HG02798 (cell line): ENCODE data around the gene AGPAT3.

Experiments
- ATAC-seq: cut with Tn5 transposase; IDR thresholded peaks from one replicate; pipeline ENCODE4 v1.9.1; 2021; ENCODE audit warnings: mild to moderate bottlenecking; ENCODE audit not compliant: unreplicated experiment, poor library complexity

Gene AGPAT3

DNA sequence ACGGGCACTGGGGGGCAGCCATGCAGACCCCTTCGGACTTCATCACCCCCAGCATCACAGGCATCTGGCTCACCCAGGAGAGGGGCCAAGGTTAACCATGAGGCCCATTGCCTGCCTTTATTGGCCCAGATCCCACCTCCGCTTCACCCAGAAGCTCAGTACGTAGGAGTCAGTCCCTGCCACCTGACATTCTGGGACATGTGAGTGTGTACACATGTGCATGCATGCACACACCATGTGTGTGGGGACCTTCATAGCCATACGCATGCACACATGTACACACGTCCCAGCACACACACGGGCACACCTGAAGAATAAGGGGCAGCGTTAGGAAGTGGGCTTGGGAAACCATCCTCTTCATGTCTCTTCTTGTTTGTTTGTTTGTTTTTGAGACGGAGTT, 123.0 kb downstream of the AGPAT3 start:
- no peak for ATAC-seq

DNA sequence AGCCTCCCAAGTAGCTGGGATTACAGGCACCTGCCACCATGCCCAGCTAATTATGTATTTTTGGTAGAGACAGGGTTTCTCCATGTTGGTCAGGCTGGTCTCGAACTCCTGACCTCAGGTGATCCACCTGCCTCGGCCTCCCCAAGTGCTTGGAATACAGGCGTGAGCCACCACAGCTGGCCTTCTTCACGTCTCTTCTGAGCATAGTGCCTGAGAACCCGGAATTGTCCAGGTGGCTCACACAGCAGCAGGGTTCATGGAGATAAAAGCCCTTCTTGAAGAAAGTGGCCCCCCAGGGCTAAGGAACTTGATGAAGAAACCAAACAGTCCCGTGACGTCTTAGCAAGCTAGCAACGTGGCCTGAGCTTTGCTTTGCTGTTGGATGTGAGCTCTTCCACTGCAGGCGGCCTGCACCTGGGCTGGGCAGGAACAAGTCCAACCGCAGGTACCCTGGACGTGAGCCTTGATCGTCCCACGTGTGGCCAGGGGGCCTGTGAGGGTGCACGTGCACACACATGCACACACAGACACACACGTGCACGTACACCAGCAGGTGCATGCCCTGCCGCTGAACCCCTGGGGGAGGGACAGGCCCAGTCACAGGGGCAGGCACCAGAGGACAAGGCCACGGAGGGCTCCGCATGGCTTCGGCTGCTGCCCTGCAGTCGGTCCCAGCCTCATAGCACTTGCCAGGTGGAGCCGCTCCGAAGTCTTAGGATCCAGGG, 123.6 kb downstream of the AGPAT3 start:
- ATAC-seq = no peak

- ATAC-seq = no peak
These were observed 124.4 kb downstream of the AGPAT3 start for GRCh38 chr21:43989401-43989800.

DNA sequence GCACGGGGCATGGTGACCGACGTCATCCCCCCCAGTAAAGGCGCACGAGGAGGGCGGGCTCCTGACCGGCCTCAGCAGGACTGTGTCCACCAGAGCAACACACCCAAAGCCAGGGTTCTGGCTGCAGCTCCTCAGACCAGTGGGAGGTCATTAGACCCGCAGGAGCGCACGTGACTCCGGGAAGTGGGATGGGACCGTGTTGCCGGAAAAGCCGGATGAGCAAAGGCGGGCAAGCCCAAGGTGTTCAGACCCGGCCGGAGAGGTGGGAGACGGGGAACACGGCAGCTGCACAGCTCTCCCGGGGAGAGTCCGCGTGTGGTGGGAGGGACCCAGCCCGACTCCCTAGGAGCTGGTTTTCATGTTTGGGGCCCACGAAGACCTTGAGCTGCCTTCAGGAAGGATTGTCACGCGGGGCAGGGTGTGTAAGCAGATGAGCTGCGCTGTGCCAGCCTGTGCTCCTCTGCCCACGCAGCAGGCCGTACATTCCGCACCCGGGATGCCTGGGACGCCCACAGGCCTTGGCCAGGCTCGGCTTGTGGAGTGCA, 126.5 kb downstream of the AGPAT3 start:
- ATAC-seq = no peak

GRCh38 chr21:43992121-43992520, 127.1 kb downstream of the AGPAT3 start:
- ATAC-seq = no peak

DNA sequence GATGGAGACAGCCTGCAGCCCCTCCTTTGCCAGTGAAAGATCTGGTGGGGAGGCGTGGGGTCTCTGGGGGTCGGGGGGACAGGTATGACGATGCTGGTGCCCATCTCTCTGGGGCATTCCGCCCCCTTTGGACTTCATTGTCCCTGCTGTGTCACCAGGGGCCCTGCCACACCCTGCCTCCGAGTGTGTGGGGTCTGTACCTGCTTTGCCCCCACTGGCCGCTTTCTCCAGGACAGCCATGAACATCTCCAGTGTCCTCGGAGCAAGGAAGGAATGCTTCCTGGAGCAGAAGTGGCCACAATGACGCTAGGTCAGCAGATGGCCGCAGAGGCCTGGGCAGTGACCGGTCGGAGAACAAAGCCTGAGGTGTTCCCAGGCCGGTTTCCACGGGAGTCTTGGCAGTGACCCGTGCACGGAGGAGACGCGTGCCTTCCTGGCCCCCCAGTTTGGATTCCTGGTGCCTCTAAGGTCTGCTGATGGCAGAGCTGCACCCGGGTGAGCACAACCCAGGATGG, 128.5 kb downstream of the AGPAT3 start:
- ATAC-seq = no peak

DNA sequence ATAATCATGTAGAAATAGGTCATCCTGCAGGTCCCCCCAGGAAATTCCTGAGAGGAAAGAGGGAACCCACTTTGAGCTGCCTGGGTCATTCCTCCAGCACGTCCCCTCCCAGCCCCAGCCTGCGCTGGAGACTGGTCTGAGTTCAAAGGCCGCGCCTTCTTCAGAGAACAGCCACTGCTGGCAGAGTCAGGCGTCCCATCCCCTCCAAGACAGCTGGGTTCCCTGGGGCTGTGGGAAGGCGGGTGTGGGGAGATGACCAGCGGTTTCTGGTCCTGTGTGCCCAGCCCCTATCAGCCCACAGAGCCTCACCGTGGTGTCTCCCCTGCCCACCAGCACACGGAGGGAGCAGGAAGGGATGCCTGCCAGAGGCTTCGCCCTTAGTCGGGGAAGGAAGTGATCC, 129.1 kb downstream of the AGPAT3 start:
- no peak for ATAC-seq

DNA sequence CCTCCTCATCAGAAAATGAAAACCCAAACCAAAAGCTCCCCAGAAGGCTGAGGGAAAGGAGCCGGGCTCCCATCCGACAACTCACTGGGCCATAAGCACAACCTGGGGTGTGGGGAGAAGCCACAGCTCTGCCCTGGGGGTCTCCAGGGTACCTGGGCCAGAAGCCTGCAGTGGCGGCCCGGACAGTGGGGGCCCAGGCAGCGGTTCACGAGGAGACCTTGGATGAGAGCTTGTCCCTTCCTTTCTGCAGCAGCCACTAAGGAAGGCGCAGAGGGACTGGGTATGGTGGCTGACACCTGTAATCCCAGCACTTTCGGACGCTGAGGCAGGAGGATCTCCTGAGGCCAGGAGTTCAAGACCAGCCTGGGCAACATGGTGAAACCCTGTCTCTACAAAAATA, 129.6 kb downstream of the AGPAT3 start:
- ATAC-seq = no peak

DNA sequence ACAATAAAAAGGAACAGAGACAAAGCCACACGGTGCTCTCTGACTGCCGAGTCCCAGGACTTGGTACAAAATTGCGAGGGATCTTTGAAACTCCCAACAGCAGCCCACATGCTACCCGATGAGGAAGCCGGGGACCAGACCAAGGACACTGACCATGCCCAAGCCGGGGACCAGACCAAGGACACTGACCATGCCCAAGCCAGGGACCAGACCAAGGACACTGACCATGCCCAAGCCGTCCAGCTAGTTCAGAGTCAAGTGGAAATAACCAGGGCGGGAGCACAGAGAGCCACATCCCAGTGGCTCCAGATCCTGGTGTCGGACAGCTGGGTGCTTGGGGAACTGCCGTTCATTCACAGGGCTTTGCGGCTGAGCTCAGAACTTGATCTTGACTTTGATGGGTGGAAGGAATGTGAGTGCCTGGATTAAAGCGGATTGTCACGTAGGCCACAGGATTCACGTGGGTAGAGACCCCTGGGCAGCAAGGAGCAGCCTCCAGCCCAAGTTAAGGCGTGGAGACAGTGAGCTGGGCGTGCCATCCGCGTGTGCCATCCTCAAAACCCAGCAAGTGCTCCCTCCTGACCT, 130.6 kb downstream of the AGPAT3 start:
- no peak for ATAC-seq

DNA sequence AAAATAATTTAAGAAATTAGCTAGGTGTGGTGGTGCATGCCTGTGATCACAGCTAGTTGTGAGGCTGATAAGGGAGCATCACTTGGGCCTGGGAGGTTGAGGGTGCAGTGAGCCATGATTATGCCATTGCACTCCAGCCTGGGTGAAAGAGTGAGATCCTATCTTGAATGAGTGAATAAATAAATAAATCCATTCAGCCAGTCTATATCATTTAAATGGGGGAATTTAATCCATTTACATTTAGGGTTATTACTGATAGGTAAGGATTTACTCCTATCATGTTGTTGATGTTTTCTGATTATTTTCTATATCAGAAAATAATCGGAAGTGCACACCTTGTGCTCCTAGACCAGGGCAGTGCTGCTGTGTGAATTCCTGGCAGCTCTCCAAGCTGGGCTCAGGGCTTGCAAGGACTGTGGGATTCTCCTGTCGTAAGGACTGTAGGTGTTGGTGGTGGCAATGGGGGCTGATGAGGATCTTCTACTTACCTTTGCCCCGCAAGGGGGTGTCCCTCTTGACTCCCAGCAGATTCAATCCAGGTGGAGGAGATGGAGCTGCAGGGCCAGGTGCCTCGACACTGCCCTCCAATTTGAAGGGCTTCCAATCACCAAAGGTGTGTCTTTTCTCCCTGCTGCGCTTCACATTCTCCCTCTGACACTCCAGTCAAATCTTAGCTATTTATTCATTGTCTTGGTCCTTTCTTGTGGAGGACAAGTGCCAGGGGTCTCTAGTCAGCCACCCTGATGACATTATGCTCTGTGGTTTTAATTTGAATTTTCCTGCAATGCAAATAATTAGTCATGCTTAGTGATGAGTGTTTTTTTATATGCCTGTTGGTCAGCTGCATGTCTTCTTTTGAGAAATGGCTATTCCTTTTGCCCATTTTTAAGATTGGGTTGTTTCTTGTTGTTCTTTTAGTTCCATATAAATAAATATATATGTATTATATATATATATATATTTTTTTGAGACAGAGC, 133.0 kb downstream of the AGPAT3 start:
- ATAC-seq = no peak

- no peak for ATAC-seq
These were observed 135.3 kb downstream of the AGPAT3 start for GRCh38 chr21:44000360-44000759.

DNA sequence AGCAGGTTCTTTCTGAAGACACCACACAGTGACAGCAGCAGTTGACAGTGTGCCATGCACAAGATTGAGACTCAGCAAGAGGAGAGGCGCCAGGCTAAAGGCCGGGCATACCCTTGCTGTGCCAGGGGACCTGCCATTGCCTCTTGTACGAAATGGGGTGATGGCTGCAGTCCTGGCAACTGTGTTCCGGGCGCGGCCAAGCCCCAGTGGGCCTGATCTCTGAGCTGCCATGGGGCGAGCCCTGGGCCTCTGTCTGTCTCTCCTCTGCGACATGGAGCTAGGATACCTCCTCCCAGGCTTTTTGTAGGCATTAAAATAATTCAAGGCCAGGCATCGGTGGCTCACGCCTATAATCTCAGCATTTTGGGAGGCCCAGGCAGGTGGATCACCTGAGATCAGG, 137.5 kb downstream of the AGPAT3 start:
- no peak for ATAC-seq

DNA sequence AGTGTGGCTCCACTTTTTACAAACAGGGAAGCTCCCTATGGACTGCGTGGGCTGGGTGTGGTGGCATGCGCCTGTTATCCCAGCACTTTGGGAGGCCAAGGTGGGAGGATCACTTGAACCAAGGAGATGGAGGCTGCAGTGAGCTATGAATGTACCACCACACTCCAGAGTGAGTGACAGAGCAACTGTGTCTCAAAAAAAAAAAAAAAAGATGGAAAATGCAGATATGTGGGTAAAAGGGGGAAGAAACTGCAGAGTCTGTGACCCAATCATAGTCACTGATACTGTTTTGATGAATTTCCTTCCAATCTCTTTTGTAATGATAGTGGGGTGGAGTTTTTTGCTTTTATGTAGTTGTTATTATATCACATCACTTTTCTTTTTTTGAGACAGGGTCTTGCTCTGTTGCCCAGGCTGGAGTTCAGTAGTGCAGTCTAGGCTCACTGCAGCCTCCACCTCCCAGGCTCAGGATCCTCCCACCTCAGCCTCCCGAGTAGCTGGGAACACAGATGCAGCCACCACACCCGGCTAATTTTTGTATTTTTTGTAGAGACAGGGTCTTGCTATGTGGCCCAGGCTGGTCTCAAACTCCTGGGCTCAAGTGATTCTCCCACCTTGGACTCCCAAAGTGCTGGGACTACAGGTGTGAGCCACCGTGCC, 138.4 kb downstream of the AGPAT3 start:
- no peak for ATAC-seq

DNA sequence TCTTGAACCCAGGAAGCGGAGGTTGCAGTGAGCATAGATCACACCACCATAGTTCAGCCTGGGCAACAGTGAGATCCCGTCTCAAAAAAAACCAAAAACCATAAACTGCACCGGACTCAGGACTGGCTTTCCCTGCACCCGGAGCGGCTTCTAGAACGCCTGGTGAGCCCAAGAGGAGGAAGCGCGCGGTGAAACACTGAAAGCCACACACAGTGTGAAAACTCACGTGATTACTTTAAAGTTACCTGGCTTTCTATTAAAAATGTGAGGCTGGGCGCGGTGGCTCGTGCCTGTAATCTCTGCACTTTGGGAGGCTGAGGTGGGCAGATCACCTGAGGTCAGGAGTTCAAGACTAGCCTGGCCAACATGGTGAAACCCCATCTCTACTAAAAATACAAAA, 140.0 kb downstream of the AGPAT3 start:
- no peak for ATAC-seq

DNA sequence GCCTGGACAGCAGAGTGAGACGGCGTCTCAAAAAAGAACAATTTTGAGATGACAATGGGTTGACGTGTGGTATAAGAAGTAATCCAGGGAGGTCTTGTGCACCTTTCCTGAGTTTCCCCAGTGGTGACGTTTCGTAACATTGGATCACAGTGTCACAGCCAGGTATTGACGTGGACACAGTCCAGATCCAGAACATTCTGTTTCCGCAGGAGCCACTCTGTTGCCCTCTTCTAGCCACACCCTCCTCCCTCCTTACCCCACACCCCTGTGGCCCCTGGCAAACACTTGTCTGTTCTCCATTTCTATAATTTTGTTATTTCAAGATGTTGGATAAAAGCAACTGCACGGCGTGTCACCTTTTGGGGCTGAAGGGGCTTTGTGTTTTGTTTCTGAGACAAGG, 140.6 kb downstream of the AGPAT3 start:
- ATAC-seq = no peak

DNA sequence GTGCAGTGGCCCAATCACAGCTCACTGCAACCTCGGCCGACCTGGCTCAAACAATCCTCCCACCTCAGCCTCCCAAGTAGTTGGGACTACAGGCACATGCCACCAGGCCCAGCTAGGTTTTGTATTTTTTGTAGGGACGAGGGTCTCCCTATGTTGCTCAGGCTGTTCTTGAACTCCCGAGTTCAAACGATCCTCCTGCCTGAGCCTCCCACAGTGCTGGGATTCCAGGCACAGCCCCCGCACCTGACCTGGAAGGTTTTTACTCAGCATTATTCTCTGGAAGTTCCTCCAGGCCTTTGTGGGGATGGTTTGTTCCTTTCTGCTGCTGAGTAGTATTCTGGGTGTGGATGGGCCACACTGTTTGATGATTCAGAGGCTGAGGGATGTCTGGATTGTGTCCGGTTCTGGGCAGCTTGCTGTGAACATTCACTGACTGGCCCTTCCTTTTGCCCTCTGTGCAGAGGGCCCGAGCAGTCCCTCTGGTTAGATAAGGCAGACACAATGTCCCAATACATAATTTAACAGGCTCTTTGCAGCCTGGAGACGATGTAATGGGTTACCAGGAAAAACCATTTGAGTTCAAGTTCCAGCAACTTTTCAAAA, 141.1 kb downstream of the AGPAT3 start:
- no peak for ATAC-seq

GRCh38 chr21:44006656-44007055, 141.6 kb downstream of the AGPAT3 start:
- no peak for ATAC-seq

- ATAC-seq = no peak
These were observed 145.4 kb downstream of the AGPAT3 start for GRCh38 chr21:44010429-44010828.

- no peak for ATAC-seq
These were observed 146.1 kb downstream of the AGPAT3 start for GRCh38 chr21:44011123-44011522.
